PC-9 (cell line): Measurements from ENCODE around the gene PTPRG. TPM values are rescaled to one million over a fixed set of nuclear protein-coding genes. Genes with fewer than 3 reads are reported as not detected.

Source experiments
- BruUV-seq: library from RNA; stranded (reverse); fragments of 400-500 nt; replicated peaks from 2 replicates; lab custom pipeline; 2021; lab: Mats Ljungman, UMichigan
- CTCF ChIA-PET: fragments of 300-600 bp; sonication (Branson Sonifier 250); formaldehyde crosslinking; loops from one replicate; lab custom pipeline; 2022; ENCODE audit warnings: antibody characterized with exemption; lab: Charles Lee
- POLR2A ChIA-PET: fragments of 300-600 bp; sonication (Branson Sonifier 250); formaldehyde crosslinking; loops from one replicate; lab custom pipeline; 2022; ENCODE audit warnings: antibody characterized with exemption; ENCODE audit not compliant: unreplicated experiment; lab: Charles Lee
- DNase-seq, 2 experiments: peaks; one replicate each; pipeline versions ENCODE4 v3.0.0 to v3.0.0-alpha.2; 2015 to 2022; ENCODE audit warnings: mixed read lengths in 1 of 2
- H2AFZ ChIP-seq: fragments of 200-600 bp; sonication (generic); 2 replicates; pipeline ENCODE4 v1.8.1; 2017; ENCODE audit warnings: antibody characterized with exemption
- H3F3A ChIP-seq: fragments of 200-600 bp; sonication (generic); 2 replicates; pipeline ENCODE4 v1.8.1; 2017; ENCODE audit warnings: antibody characterized with exemption, mild to moderate bottlenecking, low read depth; ENCODE audit not compliant: insufficient read depth
- H3K27ac ChIP-seq: fragments of 200-600 bp; sonication (generic); 2 replicates; pipeline ENCODE4 v1.6.1; 2016; ENCODE audit warnings: mixed run types
- H3K27me3 ChIP-seq: fragments of 200-600 bp; sonication (generic); 2 replicates; pipeline ENCODE4 v1.6.1; 2016; ENCODE audit warnings: low read depth, mixed run types; ENCODE audit not compliant: insufficient read depth
- H3K36me3 ChIP-seq: fragments of 200-600 bp; sonication (generic); 2 replicates; pipeline ENCODE4 v1.6.1; 2016; ENCODE audit warnings: low read depth, mixed run types
- H3K4me1 ChIP-seq: fragments of 200-600 bp; sonication (generic); replicated peaks from 2 replicates; pipeline ENCODE4 v1.6.1; 2016; ENCODE audit warnings: mixed run types; ENCODE audit not compliant: insufficient read depth
- H3K4me2 ChIP-seq: fragments of 200-600 bp; sonication (generic); 2 replicates; pipeline ENCODE4 v1.6.1; 2017; ENCODE audit warnings: mixed run types
- H3K4me3 ChIP-seq: fragments of 200-600 bp; sonication (generic); 2 replicates; pipeline ENCODE4 v1.6.1; 2016; ENCODE audit warnings: mixed run types
- H3K79me2 ChIP-seq: fragments of 200-600 bp; sonication (generic); 2 replicates; pipeline ENCODE4 v1.6.1; 2017; ENCODE audit warnings: low read depth, mixed run types
- H3K9me2 ChIP-seq: fragments of 200-600 bp; sonication (generic); 2 replicates; pipeline ENCODE4 v1.8.1; 2017; ENCODE audit warnings: mild to moderate bottlenecking; ENCODE audit not compliant: insufficient read depth
- H3K9me3 ChIP-seq: fragments of 200-600 bp; sonication (generic); 2 replicates; pipeline ENCODE4 v1.8.1; 2016; ENCODE audit warnings: low read depth; ENCODE audit not compliant: insufficient read depth
- H4K20me1 ChIP-seq: fragments of 200-600 bp; sonication (generic); 2 replicates; pipeline ENCODE4 v1.8.1; 2017; ENCODE audit not compliant: insufficient read depth
- CTCF ChIP-seq: fragments of 200-600 bp; sonication (generic); conservative IDR thresholded peaks from 2 replicates; pipeline ENCODE4 v1.6.1; 2017; ENCODE audit warnings: mixed run types, antibody characterized with exemption, mild to moderate bottlenecking, moderate library complexity
- EZH2 ChIP-seq: fragments of 200-600 bp; sonication (generic); IDR thresholded peaks from 2 replicates; pipeline ENCODE4 v1.8.0; 2017; ENCODE audit warnings: antibody characterized with exemption, low read depth
- intact Hi-C: fragments of 100-400 bp; cut with micrococcal nuclease; formaldehyde crosslinking; loops from one replicate; pipeline ENCODE4 v1.10.0; 2022; ENCODE audit not compliant: unreplicated experiment
- total RNA-seq: library from RNA; stranded (reverse); gene quantifications from 2 replicates; pipeline ENCODE4 v1.2.3, GENCODE V29; 2021

Gene PTPRG
- total RNA-seq, 1 experiment from 2014 or later: 32.9 TPM

GRCh38 chr3:61531528-61531927 lies 29.8 kb upstream of the PTPRG start:
- CTCF ChIA-PET: no interaction called here
- H3K36me3 ChIP-seq: no peaks in the 10 kb centered on the region
- POLR2A ChIA-PET: no interaction called here
- H3K27me3 ChIP-seq: no peaks in the 10 kb centered on the region
- H3K9me2 ChIP-seq: no peaks in the 10 kb centered on the region
- BruUV-seq: no TSS peak
- no peaks in the 10 kb centered on the region for H3K9me3 ChIP-seq
- no peaks in the 10 kb centered on the region for H4K20me1 ChIP-seq
- no peak overlapping the region for H3K4me3 ChIP-seq
- H3K4me1 ChIP-seq: no peaks in the 10 kb centered on the region
- intact Hi-C loops: no loop called here
- no peak for TF ChIP-seq CTCF
- TF ChIP-seq EZH2: no peak
- H3K4me2 ChIP-seq: no peak overlapping the region
- no peak for DNase-seq
- no peaks in the 10 kb centered on the region for H3F3A ChIP-seq
- H3K79me2 ChIP-seq: no peaks in the 10 kb centered on the region
- no peak overlapping the region for H2AFZ ChIP-seq
- H3K27ac ChIP-seq: no peak overlapping the region

GRCh38 chr3:61532739-61533500 lies 28.5 kb upstream of the PTPRG start:
- Histone ChIP-seq H3K27ac (no peak overlapping the region), H3K27me3 (no peaks in the 10 kb centered on the region), H3F3A (no peaks in the 10 kb centered on the region), H4K20me1 (no peaks in the 10 kb centered on the region), H3K9me2 (no peaks in the 10 kb centered on the region), H2AFZ (no peak overlapping the region), H3K4me2 (no peak overlapping the region), H3K79me2 (no peaks in the 10 kb centered on the region), H3K4me3 (no peak overlapping the region), H3K36me3 (no peaks in the 10 kb centered on the region), H3K9me3 (no peaks in the 10 kb centered on the region), H3K4me1 (no peaks in the 10 kb centered on the region)
- TF ChIP-seq CTCF (no peak), EZH2 (no peak)
- intact Hi-C loops: no loop called here
- DNase-seq: no peak
- no TSS peak for BruUV-seq
- ChIA-PET CTCF (no interaction called here), POLR2A (no interaction called here)

- Histone ChIP-seq H3K4me2 (no peak overlapping the region), H3K36me3 (no peaks in the 10 kb centered on the region), H4K20me1 (no peaks in the 10 kb centered on the region), H3K27ac (no peak overlapping the region), H3K9me3 (no peaks in the 10 kb centered on the region), H3K4me1 (no peaks in the 10 kb centered on the region), H2AFZ (no peak overlapping the region), H3K79me2 (no peaks in the 10 kb centered on the region), H3K27me3 (no peaks in the 10 kb centered on the region), H3K9me2 (no peaks in the 10 kb centered on the region), H3F3A (no peaks in the 10 kb centered on the region), H3K4me3 (no peak overlapping the region)
- no peak for DNase-seq
- CTCF ChIA-PET: no interaction called here
- no TSS peak for BruUV-seq
- POLR2A ChIA-PET: no interaction called here
- intact Hi-C loops: no loop called here
- TF ChIP-seq EZH2: no peak
- TF ChIP-seq CTCF: no peak
Measured at GRCh38 chr3:61535826-61536225, 25.5 kb upstream of the PTPRG start.
